GM12875 (cell line): ENCODE measurements around the gene CCDC152.
"Not testable (repeated sequence)": the region's sequence is repeated elsewhere in the genome, so short reads cannot be mapped to it uniquely, and the experiment has no call there.

Source experiments
- H3K4me3 ChIP-seq: one replicate; pipeline ENCODE4 v1.5.1; 2011; ENCODE audit warnings: low read depth, low read length, control low read depth
- CTCF ChIP-seq: IDR thresholded peaks from 2 replicates; pipeline ENCODE4 v1.5.1; 2011; ENCODE audit warnings: low read depth, mild to moderate bottlenecking, control low read depth, inconsistent platforms, low read length, moderate library complexity, borderline replicate concordance; ENCODE audit not compliant: insufficient read depth

Gene CCDC152

GRCh38 chr5:42756606-42757601 lies at the start of gene CCDC152:
Gene CCDC152, plus strand, starts transcription at chr5:42756818. Its CDS starts 2,304 bp downstream, at chr5:42759122.
- H3K4me3 ChIP-seq, result no peak within 1 kb of the TSS

GRCh38 chr5:42715785-42716184 lies 40.8 kb upstream of the CCDC152 start:
- TF ChIP-seq CTCF, result no peak
- H3K4me3 ChIP-seq, result no peak overlapping the region

More at GRCh38 chr5:42756606-42757601, at the start of gene CCDC152:
- no peak for TF ChIP-seq CTCF

GRCh38 chr5:42718591-42718990 lies 38.0 kb upstream of the CCDC152 start:
- no peak for TF ChIP-seq CTCF
- no peak overlapping the region for H3K4me3 ChIP-seq

GRCh38 chr5:42719034-42719433 lies 37.6 kb upstream of the CCDC152 start:
- TF ChIP-seq CTCF, result no peak

GRCh38 chr5:42720251-42720650 lies 36.4 kb upstream of the CCDC152 start:
- no peak overlapping the region for H3K4me3 ChIP-seq
- TF ChIP-seq CTCF, result no peak

More at GRCh38 chr5:42719034-42719433, 37.6 kb upstream of the CCDC152 start:
- H3K4me3 ChIP-seq, result no peak overlapping the region

- TF ChIP-seq CTCF, result no peak
- no peak overlapping the region for H3K4me3 ChIP-seq
These were observed 35.1 kb upstream of the CCDC152 start for GRCh38 chr5:42721484-42721883.

- H3K4me3 ChIP-seq, result not testable (repeated sequence)
These were observed 22.0 kb upstream of the CCDC152 start for GRCh38 chr5:42734531-42735058.
